ENCODE measurements around the gene KRTAP10-2. TPM values are rescaled to one million over a fixed set of nuclear protein-coding genes. Genes with fewer than 3 reads are reported as not detected.

The KRTAP10-2 gene
- total RNA-seq, 1 experiment from 2014 or later: not detected

- ChIA-PET CTCF (interaction anchor here (0.6 to 2.3 kb wide), 5 partner anchors 8 to 448 kb away, joined by 4 to 10 read pairs (median 4); no protein-coding TSS in a partner anchor), POLR2A (interaction anchor here (0.6 kb wide), 1 partner anchor 1102 kb away, joined by 3 read pairs; no protein-coding TSS in a partner anchor)
- no TSS peak for BruUV-seq (replicated peaks)
- intact Hi-C loops (cut with micrococcal nuclease): no loop called here
- TF ChIP-seq, protein P1, sequence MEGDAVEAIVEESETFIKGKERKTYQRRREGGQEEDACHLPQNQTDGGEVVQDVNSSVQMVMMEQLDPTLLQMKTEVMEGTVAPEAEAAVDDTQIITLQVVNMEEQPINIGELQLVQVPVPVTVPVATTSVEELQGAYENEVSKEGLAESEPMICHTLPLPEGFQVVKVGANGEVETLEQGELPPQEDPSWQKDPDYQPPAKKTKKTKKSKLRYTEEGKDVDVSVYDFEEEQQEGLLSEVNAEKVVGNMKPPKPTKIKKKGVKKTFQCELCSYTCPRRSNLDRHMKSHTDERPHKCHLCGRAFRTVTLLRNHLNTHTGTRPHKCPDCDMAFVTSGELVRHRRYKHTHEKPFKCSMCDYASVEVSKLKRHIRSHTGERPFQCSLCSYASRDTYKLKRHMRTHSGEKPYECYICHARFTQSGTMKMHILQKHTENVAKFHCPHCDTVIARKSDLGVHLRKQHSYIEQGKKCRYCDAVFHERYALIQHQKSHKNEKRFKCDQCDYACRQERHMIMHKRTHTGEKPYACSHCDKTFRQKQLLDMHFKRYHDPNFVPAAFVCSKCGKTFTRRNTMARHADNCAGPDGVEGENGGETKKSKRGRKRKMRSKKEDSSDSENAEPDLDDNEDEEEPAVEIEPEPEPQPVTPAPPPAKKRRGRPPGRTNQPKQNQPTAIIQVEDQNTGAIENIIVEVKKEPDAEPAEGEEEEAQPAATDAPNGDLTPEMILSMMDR (IDR thresholded peaks at IDR 0.05; ENCODE audit: unreplicated experiment): no peak
- H3K27ac Mint-ChIP-seq (ENCODE audit: low read depth, unreplicated experiment): no peak overlapping the region
- peaks cover 22% of the 10 kb centered on the region for H3K27me3 Mint-ChIP-seq (ENCODE audit: insufficient read depth, unreplicated experiment)
- H3K4me3 Mint-ChIP-seq (ENCODE audit: unreplicated experiment): no peak overlapping the region
- no peaks in the 10 kb centered on the region for H3K9me3 Mint-ChIP-seq (ENCODE audit: unreplicated experiment)
- H3K4me1 Mint-ChIP-seq (ENCODE audit: insufficient read depth, unreplicated experiment): no peaks in the 10 kb centered on the region
- no peaks in the 10 kb centered on the region for H3K36me3 Mint-ChIP-seq (ENCODE audit: insufficient read depth, unreplicated experiment)
- DNase-seq (ENCODE audit: unreplicated experiment): no peak
These were observed 48.9 kb downstream of the KRTAP10-2 start for GRCh38 chr21:44502171-44502958.

Other genes with a start within 250 kb of the KRTAP10-2 start
- gene CFAP410, start 212.1 kb downstream of the KRTAP10-2 start, total RNA-seq (2022): 10.1 and 13.3 TPM in 2 replicates
- gene TRPM2, start 197.9 kb downstream of the KRTAP10-2 start, total RNA-seq (2022): 10.0 and 11.0 TPM in 2 replicates
- not detected in 2 replicates for gene LRRC3, start 96.0 kb downstream of the KRTAP10-2 start, total RNA-seq (2022)
- not detected in 2 replicates for gene KRTAP10-1, start 11.3 kb downstream of the KRTAP10-2 start, total RNA-seq (2022)
- not detected in 2 replicates for gene KRTAP10-3, start 7.3 kb upstream of the KRTAP10-2 start, total RNA-seq (2022)
- gene KRTAP10-4, start 22.2 kb upstream of the KRTAP10-2 start, total RNA-seq (2022): not detected in 2 replicates
- gene KRTAP10-5, start 29.1 kb upstream of the KRTAP10-2 start, total RNA-seq (2022): not detected in 2 replicates
- not detected in 2 replicates for gene KRTAP10-6, start 41.0 kb upstream of the KRTAP10-2 start, total RNA-seq (2022)
- gene KRTAP10-7, start 49.1 kb upstream of the KRTAP10-2 start, total RNA-seq (2022): not detected in 2 replicates
- gene KRTAP10-8, start 60.6 kb upstream of the KRTAP10-2 start, total RNA-seq (2022): not detected in 2 replicates
- not detected in 2 replicates for gene KRTAP10-9, start 75.6 kb upstream of the KRTAP10-2 start, total RNA-seq (2022)
- not detected in 2 replicates for gene KRTAP10-10, start 85.9 kb upstream of the KRTAP10-2 start, total RNA-seq (2022)
- not detected in 2 replicates for gene KRTAP10-11, start 94.9 kb upstream of the KRTAP10-2 start, total RNA-seq (2022)
- not detected in 2 replicates for gene KRTAP12-4, start 103.2 kb upstream of the KRTAP10-2 start, total RNA-seq (2022)
- gene KRTAP12-3, start 106.4 kb upstream of the KRTAP10-2 start, total RNA-seq (2022): not detected in 2 replicates
- gene KRTAP12-2, start 115.4 kb upstream of the KRTAP10-2 start, total RNA-seq (2022): not detected in 2 replicates
- not detected in 2 replicates for gene KRTAP12-1, start 130.7 kb upstream of the KRTAP10-2 start, total RNA-seq (2022)
- not detected in 2 replicates for gene KRTAP10-12, start 145.7 kb upstream of the KRTAP10-2 start, total RNA-seq (2022)
- not detected in 2 replicates for gene TSPEAR, start 160.1 kb upstream of the KRTAP10-2 start, total RNA-seq (2022)